Measurements from ENCODE around the gene KCNMA1. TPM values are rescaled to one million over a fixed set of nuclear protein-coding genes. Genes with fewer than 3 reads are reported as not detected.

Gene KCNMA1
- total RNA-seq, 2 donors from 2014 or later = 168 to 188 TPM

DNA sequence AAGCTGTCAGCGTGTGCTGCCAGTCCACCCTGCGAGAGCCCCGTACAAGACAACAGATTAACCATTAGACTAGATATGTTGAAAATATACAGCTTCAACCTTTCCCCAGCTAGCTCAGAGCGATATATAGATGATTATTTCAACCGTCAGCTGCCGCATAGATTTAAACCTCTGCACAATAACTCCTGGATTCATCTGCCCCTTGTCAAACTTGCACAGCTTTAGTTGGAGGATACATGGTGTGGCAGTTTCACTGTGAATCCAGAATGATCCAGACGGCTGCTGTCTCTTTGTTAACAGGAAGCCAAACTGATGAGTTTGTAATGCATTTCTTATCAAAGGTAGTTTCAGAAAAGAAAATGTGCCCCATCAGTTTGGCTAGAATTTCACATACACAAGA is 659.7 kb downstream of the KCNMA1 start:
- no peaks in the 10 kb centered on the region for H3K9me3 ChIP-seq
- H3K36me3 ChIP-seq = no peaks in the 10 kb centered on the region
- H3K4me3 ChIP-seq = no peak overlapping the region
- DNase-seq (ENCODE audit: low spot score) (no peak), ATAC-seq (ENCODE audit: insufficient number of reproducible peaks, low FRiP score, low read depth) (no peak)
- H3K27ac ChIP-seq = no peak overlapping the region
- no peaks in the 10 kb centered on the region for H3K27me3 ChIP-seq (replicated peaks; ENCODE audit: insufficient read depth)
- no peaks in the 10 kb centered on the region for H3K4me1 ChIP-seq (ENCODE audit: control insufficient read depth in 1 of 2, low read depth in 2 of 2)
- no peak for TF ChIP-seq CTCF (IDR thresholded peaks at IDR 0.05)

DNA sequence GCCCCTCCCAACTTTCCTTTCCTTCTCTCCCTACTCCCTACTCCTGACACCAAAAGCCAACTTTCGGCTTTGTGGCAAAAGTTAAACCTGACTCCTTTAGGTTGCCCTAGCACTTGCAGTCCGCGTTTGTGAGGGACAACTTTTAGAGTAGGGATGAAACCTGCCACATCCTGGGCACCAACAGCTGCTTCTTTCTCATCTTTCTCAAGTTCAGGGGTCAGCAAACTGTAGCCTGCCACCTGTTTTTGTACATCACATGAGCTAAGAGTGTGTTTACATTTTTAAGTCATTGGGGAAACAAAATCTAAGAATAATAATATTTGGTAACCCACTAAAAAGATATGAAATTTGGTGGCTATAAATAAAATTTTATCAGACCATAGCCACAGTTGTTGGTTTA is 660.6 kb downstream of the KCNMA1 start:
- Histone ChIP-seq H3K9me3 (no peaks in the 10 kb centered on the region), H3K27ac (no peak overlapping the region), H3K4me1 (ENCODE audit: control insufficient read depth in 1 of 2, low read depth in 2 of 2) (no peaks in the 10 kb centered on the region), H3K36me3 (no peaks in the 10 kb centered on the region), H3K4me3 (no peak overlapping the region), H3K27me3 (replicated peaks; ENCODE audit: insufficient read depth) (no peaks in the 10 kb centered on the region)
- no peak for TF ChIP-seq CTCF (IDR thresholded peaks at IDR 0.05)
- no peak for ATAC-seq (ENCODE audit: insufficient number of reproducible peaks, low FRiP score, low read depth)
- no peak for DNase-seq (ENCODE audit: low spot score)

DNA sequence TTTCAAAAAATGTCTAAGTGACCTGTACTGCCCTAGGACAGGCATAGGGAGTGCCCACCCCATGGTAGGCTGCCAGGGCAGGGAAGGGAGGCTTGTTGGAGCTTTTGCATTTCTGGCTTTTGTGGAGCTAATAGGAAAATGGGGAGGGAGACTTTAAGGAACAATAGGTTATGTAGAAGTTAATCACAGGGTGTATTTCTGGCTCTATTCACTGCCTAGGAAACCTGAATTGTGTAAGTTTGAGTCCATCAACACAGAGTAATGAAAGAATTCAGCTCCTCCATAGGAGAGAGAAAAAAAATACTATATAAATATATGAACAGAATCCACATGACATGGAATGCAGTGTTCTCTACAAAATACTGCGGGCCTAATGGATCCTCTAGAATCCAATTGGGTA is 661.5 kb downstream of the KCNMA1 start:
- no peaks in the 10 kb centered on the region for H3K36me3 ChIP-seq
- H3K4me1 ChIP-seq (ENCODE audit: control insufficient read depth in 1 of 2, low read depth in 2 of 2) = no peaks in the 10 kb centered on the region
- H3K9me3 ChIP-seq = no peaks in the 10 kb centered on the region
- DNase-seq (ENCODE audit: low spot score) = no peak
- ATAC-seq (ENCODE audit: insufficient number of reproducible peaks, low FRiP score, low read depth) = no peak
- no peak overlapping the region for H3K4me3 ChIP-seq
- no peaks in the 10 kb centered on the region for H3K27me3 ChIP-seq (replicated peaks; ENCODE audit: insufficient read depth)
- no peak for TF ChIP-seq CTCF (IDR thresholded peaks at IDR 0.05)
- H3K27ac ChIP-seq = no peak overlapping the region

GRCh38 chr10:76975126-76975525 is 662.5 kb downstream of the KCNMA1 start:
- DNase-seq (ENCODE audit: low spot score) = no peak
- no peak for ATAC-seq (ENCODE audit: insufficient number of reproducible peaks, low FRiP score, low read depth)
- Histone ChIP-seq H3K4me1 (ENCODE audit: control insufficient read depth in 1 of 2, low read depth in 2 of 2) (no peaks in the 10 kb centered on the region), H3K9me3 (no peaks in the 10 kb centered on the region), H3K4me3 (no peak overlapping the region), H3K27me3 (replicated peaks; ENCODE audit: insufficient read depth) (no peaks in the 10 kb centered on the region), H3K27ac (no peak overlapping the region), H3K36me3 (no peaks in the 10 kb centered on the region)
- TF ChIP-seq CTCF (IDR thresholded peaks at IDR 0.05) = no peak

DNA sequence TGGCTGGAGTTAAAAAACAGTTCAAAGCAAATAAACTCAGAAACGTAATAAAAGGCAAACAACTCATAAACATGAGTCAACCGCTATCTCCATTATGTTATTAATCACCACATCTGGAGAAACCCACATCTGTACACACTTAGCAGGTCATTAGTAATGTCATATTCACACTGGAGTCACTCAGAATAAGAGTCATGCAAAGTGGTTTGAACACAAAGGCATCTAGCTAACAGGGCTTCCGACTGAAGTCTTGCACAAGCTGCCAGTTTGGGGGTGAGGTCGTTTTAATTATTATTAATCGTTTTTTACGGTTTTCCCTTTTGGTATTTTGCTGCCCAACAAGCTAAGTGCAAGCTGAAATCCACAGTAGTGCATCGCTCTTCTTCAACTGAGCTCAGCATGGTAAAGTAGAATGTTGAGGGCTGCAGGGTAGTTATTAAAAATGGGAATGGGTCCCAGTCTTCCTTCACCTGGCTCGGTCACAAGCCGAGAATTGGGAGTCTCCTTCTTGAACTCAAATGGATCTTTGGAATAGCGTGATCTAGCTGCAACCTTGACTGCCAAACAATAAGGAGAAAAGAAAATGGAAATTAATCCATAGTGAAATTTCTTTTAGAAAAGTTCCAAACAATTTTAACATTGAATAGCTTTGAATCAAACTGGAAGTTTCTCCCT is 663.5 kb downstream of the KCNMA1 start:
- DNase-seq (ENCODE audit: low spot score) (no peak), ATAC-seq (ENCODE audit: insufficient number of reproducible peaks, low FRiP score, low read depth) (no peak)
- no peak for TF ChIP-seq CTCF (IDR thresholded peaks at IDR 0.05)
- no peak overlapping the region for H3K4me3 ChIP-seq
- no peaks in the 10 kb centered on the region for H3K27me3 ChIP-seq (replicated peaks; ENCODE audit: insufficient read depth)
- no peak overlapping the region for H3K27ac ChIP-seq
- H3K9me3 ChIP-seq = no peaks in the 10 kb centered on the region
- no peaks in the 10 kb centered on the region for H3K4me1 ChIP-seq (ENCODE audit: control insufficient read depth in 1 of 2, low read depth in 2 of 2)
- H3K36me3 ChIP-seq = peaks cover 5% of the 10 kb centered on the region
